SU-DHL-6 (cell line): Measurements from ENCODE around the gene TXNDC11.

Experiments
- CTCF ChIP-seq: fragments of 200-600 bp; sonication (generic); IDR thresholded peaks from one replicate; pipeline ENCODE4 v1.5.1; 2017; ENCODE audit warnings: antibody characterized with exemption, mild to moderate bottlenecking, low read length, moderate library complexity; ENCODE audit not compliant: insufficient read depth, poor library complexity, severe bottlenecking
- EZH2phosphoT487 ChIP-seq: fragments of 200-600 bp; sonication (generic), shearing (Covaris generic); conservative IDR thresholded peaks from 2 replicates; pipeline ENCODE4 v1.6.1; 2018; ENCODE audit warnings: mild to moderate bottlenecking, antibody characterized with exemption, low read length, moderate library complexity, mixed read lengths

DNA sequence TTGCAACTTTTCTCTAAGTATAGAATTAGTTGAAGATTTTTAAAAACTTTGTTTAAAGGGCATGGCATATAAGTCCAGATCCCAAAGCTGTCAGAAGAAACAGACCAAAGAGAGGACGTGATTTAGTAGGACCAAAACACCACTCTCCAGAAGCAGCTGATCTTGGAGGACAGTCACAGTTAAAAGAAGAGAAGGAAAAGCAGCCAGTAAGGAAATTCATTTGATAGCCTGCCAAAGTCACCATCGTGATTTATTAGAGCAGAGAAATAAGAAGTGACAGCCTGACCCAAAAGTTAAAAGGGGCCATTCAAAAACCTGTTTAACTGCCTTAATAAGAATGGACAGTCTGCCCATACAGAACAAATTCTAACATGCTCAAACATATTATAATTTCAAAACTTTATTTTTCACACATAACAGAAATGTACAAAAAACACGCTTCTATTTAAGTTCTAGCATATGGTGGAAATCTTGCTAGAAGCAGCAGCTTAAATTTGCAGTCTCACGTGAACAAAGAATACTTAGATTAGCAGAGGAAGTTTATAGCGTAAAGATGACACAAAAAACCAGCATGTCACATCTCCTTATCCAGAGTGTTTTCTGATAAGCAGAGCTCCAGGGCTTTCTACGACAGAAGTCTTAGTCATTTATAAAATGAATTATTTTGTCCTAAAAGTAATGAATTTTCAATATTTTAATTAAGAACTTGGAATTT, 37.2 kb downstream of the TXNDC11 start:
- no peak for TF ChIP-seq EZH2phosphoT487
- no peak for TF ChIP-seq CTCF
